GM19467 (cell line): ENCODE measurements around the gene MAML2.
"Not testable (repeated sequence)": the region's sequence is repeated elsewhere in the genome, so short reads cannot be mapped to it uniquely, and the experiment has no call there.

Experiments used
- ATAC-seq: cut with Tn5 transposase; IDR thresholded peaks from one replicate; pipeline ENCODE4 v1.9.1; 2021; ENCODE audit warnings: mild to moderate bottlenecking, moderate library complexity; ENCODE audit not compliant: unreplicated experiment

Gene MAML2

DNA sequence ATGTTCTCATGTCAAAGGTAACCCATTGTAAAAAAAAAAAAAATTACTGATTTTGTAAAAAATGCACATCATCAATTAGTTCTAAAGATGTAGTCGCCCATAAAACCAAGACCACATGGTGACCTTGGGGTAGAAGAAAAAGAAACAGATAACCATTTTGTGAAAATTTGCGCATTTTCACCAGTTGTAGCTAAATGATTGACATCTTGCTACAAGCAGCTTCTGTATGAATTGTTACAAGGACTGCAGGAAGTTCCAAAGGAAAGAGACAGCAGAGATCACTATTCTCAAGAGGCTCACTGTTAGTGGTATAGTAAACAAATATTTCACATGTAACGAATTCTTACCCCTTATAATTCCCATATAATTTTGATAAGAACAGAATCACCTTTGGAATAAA is 48.7 kb downstream of the MAML2 start:
- no peak for ATAC-seq

- ATAC-seq: peak; percentile 73
These were observed 49.4 kb downstream of the MAML2 start for GRCh38 chr11:96293598-96294021.

DNA sequence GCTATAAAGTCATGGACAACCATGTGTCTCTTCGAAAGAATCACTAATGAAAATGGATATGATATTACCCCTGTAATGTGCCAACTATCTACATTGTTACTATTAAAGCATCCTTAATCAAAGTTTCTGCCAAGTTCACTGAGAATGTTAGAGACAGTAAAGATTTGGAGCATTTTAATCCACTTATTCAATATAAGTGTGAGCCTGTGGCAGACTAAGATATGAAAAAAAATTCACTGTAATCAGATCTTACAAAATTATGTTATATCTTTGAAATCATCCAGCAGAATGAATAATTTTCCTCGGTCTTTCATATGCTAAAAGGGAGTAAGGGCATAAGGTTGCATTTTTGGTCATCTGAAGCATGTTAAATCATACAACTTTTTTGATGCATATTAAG is 49.9 kb downstream of the MAML2 start:
- ATAC-seq: no peak

- no peak for ATAC-seq
These were observed 50.5 kb downstream of the MAML2 start for GRCh38 chr11:96292291-96293010.

DNA sequence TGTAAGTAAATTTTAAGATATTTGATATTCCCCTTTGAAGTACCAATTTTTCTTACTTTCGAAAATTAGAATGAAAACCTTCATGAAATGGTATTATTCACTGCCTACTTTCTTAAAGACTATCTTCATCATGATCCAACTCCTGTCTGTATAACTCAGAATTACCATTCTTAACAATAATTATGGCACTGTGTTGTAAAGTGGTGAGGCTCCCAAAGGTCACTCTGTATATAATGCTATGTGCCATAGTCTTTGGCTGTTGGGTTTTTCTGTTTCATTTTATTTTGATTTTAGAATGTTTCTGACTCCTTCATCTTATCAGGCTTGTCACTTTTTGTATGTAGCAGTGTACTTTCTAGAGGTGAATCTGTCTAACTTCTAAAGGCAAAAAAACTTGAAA is 52.4 kb downstream of the MAML2 start:
- no peak for ATAC-seq

GRCh38 chr11:96290031-96290430 is 53.0 kb downstream of the MAML2 start:
- ATAC-seq: no peak

GRCh38 chr11:96288915-96289314 is 54.1 kb downstream of the MAML2 start:
- no peak for ATAC-seq

DNA sequence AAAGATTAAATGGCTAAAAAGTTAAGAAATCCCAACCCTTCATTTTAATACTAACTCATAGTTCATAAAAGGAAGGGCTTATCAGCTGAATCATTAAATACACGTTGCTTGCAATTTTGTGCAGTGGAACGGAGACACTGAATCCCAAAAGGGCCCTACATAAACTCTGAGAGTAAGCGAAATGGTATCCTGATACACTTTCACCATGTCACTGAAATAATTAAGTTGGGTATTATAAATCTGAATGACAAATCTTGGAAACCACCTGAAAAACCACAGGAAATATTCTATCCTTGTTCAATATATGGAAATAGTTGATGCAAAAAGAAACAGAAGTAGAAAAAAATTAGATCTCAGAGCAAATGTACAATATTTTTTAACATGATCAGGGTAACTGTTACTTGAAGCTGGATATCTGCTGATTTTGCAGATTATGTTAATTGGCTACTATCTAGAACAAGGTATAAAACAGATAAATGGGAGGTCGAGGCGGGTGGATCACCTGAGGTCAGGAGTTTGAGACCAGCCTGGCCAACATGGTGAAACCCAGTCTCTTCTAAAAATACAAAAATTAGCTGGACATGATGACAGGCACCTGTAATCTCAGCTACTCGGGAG is 55.1 kb downstream of the MAML2 start:
- ATAC-seq: no peak

- ATAC-seq: not testable (repeated sequence)
These were observed 57.0 kb downstream of the MAML2 start for GRCh38 chr11:96285985-96286384.

- ATAC-seq: no peak
These were observed 58.1 kb downstream of the MAML2 start for GRCh38 chr11:96284917-96285316.

- no peak for ATAC-seq
These were observed 58.6 kb downstream of the MAML2 start for GRCh38 chr11:96284401-96284800.

- no peak for ATAC-seq
These were observed 60.3 kb downstream of the MAML2 start for GRCh38 chr11:96282625-96283220.

DNA sequence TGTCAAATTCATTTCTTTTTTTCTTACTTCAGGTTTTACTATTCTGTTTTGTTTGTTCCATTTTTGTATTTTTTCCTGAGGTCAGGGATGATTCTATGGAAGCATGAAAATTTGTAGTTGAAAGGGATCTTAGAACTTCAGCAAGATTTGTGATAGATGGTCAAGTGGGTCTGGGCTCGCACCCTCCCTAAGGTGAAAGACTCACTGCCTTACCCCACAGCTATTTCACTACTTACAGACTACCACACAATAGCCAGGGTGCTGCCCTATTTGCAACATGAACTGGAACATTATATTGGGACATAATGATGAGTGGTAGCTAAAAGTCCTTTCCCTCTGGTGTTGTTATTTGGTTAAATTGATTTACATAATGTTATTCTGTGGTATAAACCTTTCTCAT is 62.6 kb downstream of the MAML2 start:
- no peak for ATAC-seq

DNA sequence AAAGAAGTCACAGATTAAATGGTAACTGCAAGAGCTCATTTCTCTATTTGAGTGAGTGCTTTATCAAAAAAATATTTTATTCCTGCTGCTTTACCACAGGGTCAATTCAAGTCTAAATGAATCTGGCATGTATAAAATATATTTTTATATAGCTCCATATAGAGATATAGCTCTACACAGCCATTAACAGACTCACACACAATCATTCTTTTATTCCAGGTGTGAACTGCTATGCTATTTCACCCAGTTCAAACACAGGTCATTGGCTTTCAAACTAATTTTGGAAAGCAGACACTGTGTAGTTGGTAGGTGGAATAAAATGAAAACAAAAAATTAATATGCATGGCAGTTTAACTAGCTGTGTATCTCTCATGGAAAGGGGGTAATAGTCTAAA is 63.1 kb downstream of the MAML2 start:
- ATAC-seq: no peak

DNA sequence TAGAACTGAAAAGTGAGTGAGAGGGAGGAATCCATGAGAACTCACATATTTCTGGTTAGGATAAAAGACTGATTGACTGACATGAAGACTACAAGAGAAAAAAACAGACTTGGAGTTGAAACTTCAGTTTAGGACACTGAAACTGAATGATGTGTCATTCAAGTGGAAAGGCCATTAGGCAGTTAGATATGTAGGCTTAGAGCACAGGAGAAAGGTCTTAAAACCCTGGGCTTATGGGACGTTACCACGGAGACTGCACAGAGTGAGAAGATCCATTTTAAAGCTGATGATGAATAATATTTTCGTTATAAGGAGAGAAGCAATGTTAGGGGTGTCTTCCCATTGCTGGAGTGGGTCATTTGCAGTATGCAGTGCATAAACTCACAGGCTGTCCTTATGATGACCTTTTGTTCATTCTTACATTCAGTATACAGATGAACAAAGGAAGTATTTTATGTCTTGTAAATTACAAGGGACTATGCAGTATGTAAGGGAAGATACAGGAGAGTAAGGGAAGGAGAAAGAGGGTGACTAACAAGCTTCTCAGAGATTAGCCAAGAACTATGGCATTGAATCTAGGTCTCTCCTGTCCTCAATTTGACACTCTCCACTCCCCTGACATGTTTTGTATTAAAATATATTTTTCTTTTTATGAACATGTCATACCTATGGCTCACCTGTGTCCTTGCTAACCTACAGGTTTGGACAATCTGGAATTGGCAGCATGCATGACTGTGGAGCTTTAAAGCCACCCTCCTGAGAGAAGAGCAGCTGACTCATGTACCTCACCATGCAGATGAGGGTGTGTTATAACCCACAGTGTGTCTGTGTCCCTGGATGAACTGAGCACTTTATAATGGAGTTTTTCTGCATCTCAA is 63.7 kb downstream of the MAML2 start:
- no peak for ATAC-seq

- no peak for ATAC-seq
These were observed 64.7 kb downstream of the MAML2 start for GRCh38 chr11:96278039-96278897.

- no peak for ATAC-seq
These were observed 65.3 kb downstream of the MAML2 start for GRCh38 chr11:96277696-96278038.

- no peak for ATAC-seq
These were observed 66.2 kb downstream of the MAML2 start for GRCh38 chr11:96276836-96277235.

GRCh38 chr11:96275801-96276594 is 67.0 kb downstream of the MAML2 start:
- no peak for ATAC-seq

DNA sequence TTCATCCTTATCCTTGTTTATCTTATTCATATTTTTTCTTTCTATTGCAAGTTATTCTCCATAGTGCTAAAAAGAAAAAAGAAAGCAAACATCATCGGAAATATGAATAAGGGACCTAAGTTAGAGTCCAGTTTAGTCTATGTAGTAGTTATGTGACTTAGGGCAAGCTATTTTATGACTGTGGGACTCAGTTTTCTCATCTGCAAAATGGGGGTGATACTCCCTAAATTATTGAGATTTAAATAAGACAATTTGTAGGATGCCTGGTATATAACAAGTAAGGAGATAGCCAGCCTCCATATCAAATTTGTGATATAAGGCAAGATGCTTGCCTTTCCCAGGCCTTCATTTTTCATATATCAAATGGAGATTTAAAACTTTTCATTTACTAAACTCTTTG is 69.5 kb downstream of the MAML2 start:
- no peak for ATAC-seq
